Caco-2 (cell line): ENCODE results near the gene C6orf163. TPM values are rescaled to one million over a fixed set of nuclear protein-coding genes. Genes with fewer than 3 reads are reported as not detected.
A peak's percentile ranks its signal among the peaks of the same experiment; 100 is the strongest.

Source experiments
- BruUV-seq: library from RNA; stranded (reverse); fragments of 400-500 nt; replicated peaks from 2 replicates; lab custom pipeline; 2021; lab: Mats Ljungman, UMichigan
- CTCF ChIA-PET: fragments of 300-600 bp; sonication (Branson Sonifier 250); formaldehyde crosslinking; loops from one replicate; lab custom pipeline; 2022; ENCODE audit warnings: antibody characterized with exemption; lab: Charles Lee
- POLR2A ChIA-PET: fragments of 300-600 bp; sonication (Branson Sonifier 250); formaldehyde crosslinking; loops from one replicate; lab custom pipeline; 2022; ENCODE audit warnings: antibody characterized with exemption; lab: Charles Lee
- DNase-seq, 2 experiments: peaks; one replicate each; pipeline versions ENCODE4 v3.0.0 to v3.0.0-alpha.2; 2020 to 2022
- H3K27me3 ChIP-seq: replicated peaks from 2 replicates; pipeline ENCODE4 v1.6.0; 2011; ENCODE audit warnings: low read length; ENCODE audit not compliant: control insufficient read depth, insufficient read depth
- H3K36me3 ChIP-seq: 2 replicates; pipeline ENCODE4 v1.5.1; 2011; ENCODE audit warnings: low read length; ENCODE audit not compliant: control insufficient read depth, insufficient read depth
- H3K4me1 ChIP-seq: fragments of 250-450 bp; sonication (Bioruptor Pico); 2 replicates; pipeline ENCODE4 v1.5.1; 2020; ENCODE audit warnings: mild to moderate bottlenecking
- H3K4me3 ChIP-seq: 2 replicates; pipeline ENCODE4 v1.5.1; 2011; ENCODE audit warnings: low read depth, mild to moderate bottlenecking, control low read depth, low read length
- H3K9me3 ChIP-seq: fragments of 250-450 bp; sonication (Bioruptor Pico); 2 replicates; pipeline ENCODE4 v1.5.1; 2020; ENCODE audit warnings: mild to moderate bottlenecking, moderate library complexity
- H3K27ac Mint-ChIP-seq: one replicate; pipeline ENCODE4 v1.8.0; 2022; ENCODE audit warnings: mixed read lengths; ENCODE audit not compliant: unreplicated experiment
- H3K27me3 Mint-ChIP-seq: one replicate; pipeline ENCODE4 v1.8.0; 2022; ENCODE audit warnings: mixed read lengths; ENCODE audit not compliant: insufficient read depth, unreplicated experiment
- H3K36me3 Mint-ChIP-seq: one replicate; pipeline ENCODE4 v1.8.0; 2022; ENCODE audit warnings: mild to moderate bottlenecking, mixed read lengths; ENCODE audit not compliant: insufficient read depth, unreplicated experiment
- H3K4me1 Mint-ChIP-seq: one replicate; pipeline ENCODE4 v1.8.0; 2022; ENCODE audit warnings: low read depth, mixed read lengths; ENCODE audit not compliant: unreplicated experiment
- H3K4me3 Mint-ChIP-seq: one replicate; pipeline ENCODE4 v1.8.0; 2022; ENCODE audit warnings: mild to moderate bottlenecking, moderate library complexity, mixed read lengths; ENCODE audit not compliant: unreplicated experiment
- H3K9me3 Mint-ChIP-seq: one replicate; pipeline ENCODE4 v1.8.0; 2022; ENCODE audit warnings: mixed read lengths; ENCODE audit not compliant: unreplicated experiment
- intact Hi-C: fragments of 100-400 bp; cut with micrococcal nuclease; formaldehyde crosslinking; loops from one replicate; pipeline ENCODE4 v1.10.0; 2022; ENCODE audit not compliant: unreplicated experiment
- total RNA-seq: library from RNA; stranded (reverse); gene quantifications from 2 replicates; pipeline ENCODE4 v1.2.3, GENCODE V29; 2022
- TF ChIP-seq, protein P1 (sequence below), 2 experiments: fragments of 200-600 bp in 1 of 2; IDR thresholded peaks; 1 replicate in 1 of 2; 2 replicates in 1 of 2; pipeline versions ENCODE4 v1.5.1 to v1.8.0; 2011 to 2022; ENCODE audit warnings: antibody characterized with exemption in 1 of 2, control low read depth in 1 of 2, inconsistent platforms in 1 of 2, low read depth in 1 of 2, low read length in 1 of 2, mild to moderate bottlenecking in 1 of 2, moderate library complexity in 1 of 2; ENCODE audit not compliant: insufficient read depth in 1 of 2, severe bottlenecking in 1 of 2, unreplicated experiment in 1 of 2

C6orf163 gene
- total RNA-seq, 1 experiment from 2014 or later, result 2.3 TPM

DNA sequence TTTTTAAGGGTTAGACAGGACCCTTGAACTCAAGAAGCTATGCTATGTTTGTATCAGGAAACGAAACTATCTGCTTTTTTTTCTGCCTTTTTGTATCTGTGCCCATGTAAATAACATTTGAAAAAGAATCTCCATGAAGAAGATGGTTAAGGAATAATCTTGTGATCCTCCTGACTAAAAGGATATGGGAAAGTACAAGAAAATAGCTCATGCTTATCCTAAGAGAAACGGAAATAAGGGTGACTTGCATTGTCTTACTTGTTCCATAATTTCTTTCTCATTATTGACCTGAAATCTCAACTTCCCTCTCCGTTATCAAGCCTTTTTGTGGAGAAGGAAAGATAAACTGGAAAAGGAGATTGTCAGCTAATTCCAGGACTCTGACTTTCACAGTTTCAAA lies 57.2 kb downstream of the C6orf163 start:
- Histone ChIP-seq H3K36me3 (no peaks in the 10 kb centered on the region), H3K4me3 (no peak overlapping the region), H3K9me3 (no peaks in the 10 kb centered on the region), H3K4me1 (peaks cover under 1% of the 10 kb centered on the region; the same call in 1 of the 2 replicates), H3K27me3 (no peaks in the 10 kb centered on the region)
- intact Hi-C loops, result no loop called here
- H3K4me1 Mint-ChIP-seq, result no peaks in the 10 kb centered on the region
- peaks cover 8% of the 10 kb centered on the region for H3K27me3 Mint-ChIP-seq
- TF ChIP-seq, protein P1, sequence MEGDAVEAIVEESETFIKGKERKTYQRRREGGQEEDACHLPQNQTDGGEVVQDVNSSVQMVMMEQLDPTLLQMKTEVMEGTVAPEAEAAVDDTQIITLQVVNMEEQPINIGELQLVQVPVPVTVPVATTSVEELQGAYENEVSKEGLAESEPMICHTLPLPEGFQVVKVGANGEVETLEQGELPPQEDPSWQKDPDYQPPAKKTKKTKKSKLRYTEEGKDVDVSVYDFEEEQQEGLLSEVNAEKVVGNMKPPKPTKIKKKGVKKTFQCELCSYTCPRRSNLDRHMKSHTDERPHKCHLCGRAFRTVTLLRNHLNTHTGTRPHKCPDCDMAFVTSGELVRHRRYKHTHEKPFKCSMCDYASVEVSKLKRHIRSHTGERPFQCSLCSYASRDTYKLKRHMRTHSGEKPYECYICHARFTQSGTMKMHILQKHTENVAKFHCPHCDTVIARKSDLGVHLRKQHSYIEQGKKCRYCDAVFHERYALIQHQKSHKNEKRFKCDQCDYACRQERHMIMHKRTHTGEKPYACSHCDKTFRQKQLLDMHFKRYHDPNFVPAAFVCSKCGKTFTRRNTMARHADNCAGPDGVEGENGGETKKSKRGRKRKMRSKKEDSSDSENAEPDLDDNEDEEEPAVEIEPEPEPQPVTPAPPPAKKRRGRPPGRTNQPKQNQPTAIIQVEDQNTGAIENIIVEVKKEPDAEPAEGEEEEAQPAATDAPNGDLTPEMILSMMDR (IDR thresholded peaks at IDR 0.05; ENCODE audit: insufficient read depth in 1 of 2, low read depth in 1 of 2, low read length in 1 of 2, severe bottlenecking in 1 of 2, unreplicated experiment in 1 of 2), result no peak
- no peaks in the 10 kb centered on the region for H3K9me3 Mint-ChIP-seq
- no TSS peak for BruUV-seq
- no peaks in the 10 kb centered on the region for H3K36me3 Mint-ChIP-seq
- H3K27ac Mint-ChIP-seq, result no peak overlapping the region
- H3K4me3 Mint-ChIP-seq, result no peak overlapping the region
- CTCF ChIA-PET, result interaction anchor here (1.4 kb wide), 1 partner anchor 9 kb away, joined by 5 read pairs; no protein-coding TSS in a partner anchor
- DNase-seq, result no peak
- POLR2A ChIA-PET, result no interaction called here

DNA sequence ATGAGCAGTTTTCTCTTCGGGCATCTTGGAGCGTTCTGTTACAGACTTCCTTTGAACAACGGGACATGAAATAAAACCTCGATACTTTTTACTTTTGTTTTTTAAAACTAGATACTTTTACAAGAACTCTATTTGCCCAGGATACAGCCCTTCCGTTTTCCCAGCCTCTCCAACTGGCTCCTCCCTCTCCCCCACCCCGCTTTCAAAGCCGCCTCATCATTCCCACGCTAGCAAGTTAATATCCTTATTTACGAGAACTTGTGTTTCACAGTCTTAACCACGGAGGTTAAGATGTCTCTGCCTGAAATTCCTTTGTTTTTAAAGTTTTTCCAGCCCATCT lies 62.9 kb downstream of the C6orf163 start:
- intact Hi-C loops, result loop anchor here (5.0 kb wide), 1 partner anchor 65 kb away; the partner anchor contains the start of gene SLC35A1

DNA sequence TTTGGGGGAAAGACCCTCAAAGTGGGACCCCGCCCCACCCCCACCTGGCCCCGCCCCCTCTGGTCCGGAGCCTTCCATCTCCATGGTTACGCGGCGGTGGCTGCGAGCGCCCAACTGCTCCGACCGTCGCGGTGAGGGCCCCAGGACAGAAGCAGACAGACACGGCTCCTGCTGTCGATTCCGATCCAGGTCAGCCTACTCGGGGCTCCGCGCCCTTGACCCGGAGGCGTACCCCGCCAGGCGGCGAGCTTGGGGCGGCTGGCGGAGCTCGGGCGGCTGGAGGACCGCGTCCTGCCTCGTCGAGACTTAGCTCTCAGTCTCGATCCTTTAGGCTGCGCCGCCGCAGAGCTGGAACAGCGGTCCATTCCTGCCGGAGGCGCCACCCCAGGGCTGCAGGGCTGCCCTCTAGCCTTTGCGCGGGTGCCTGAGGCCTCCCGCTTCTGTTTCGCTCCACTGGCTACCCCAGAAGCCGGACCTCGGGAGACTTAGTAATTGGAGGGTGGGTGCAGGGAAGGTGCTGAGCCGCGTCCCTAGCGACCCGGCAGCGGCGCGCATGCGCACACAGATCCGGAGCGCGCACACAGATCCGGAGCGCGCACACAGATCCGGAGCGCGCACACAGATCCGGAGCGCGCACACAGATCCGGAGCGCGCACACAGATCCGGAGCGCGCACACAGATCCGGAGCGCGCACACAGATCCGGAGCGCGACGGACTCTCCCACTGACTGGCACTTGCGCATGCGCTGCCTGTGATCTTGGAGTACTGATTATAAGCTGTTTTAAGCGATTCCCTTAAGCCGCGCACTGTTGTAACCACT lies 63.5 kb downstream of the C6orf163 start, which contains the start of gene CFAP206:
Gene CFAP206 (plus strand): TSS at position 72 of the 820 bp plus-strand sequence. CDS start 1,868 bp downstream, outside the sequence.
- H3K4me3 Mint-ChIP-seq, result peak within 1 kb of the TSS; percentile 76
- intact Hi-C loops, result loop anchor here (5.0 kb wide), 1 partner anchor 64 kb away; the partner anchor contains the start of gene SLC35A1
- CTCF ChIA-PET, result interaction anchor here (0.7 to 1.5 kb wide), 4 partner anchors 15 to 329 kb away, joined by 3 to 12 read pairs (median 3); no protein-coding TSS in a partner anchor

More for the DNA sequence above, 62.9 kb downstream of the C6orf163 start:
- Histone ChIP-seq H3K9me3 (no peaks in the 10 kb centered on the region), H3K36me3 (no peaks in the 10 kb centered on the region), H3K4me3 (peak overlapping the region; percentile 96), H3K27me3 (no peaks in the 10 kb centered on the region), H3K4me1 (peaks cover 7% of the 10 kb centered on the region; the same call in 1 of the 2 replicates)
- TF ChIP-seq, protein P1 (IDR thresholded peaks at IDR 0.05; ENCODE audit: insufficient read depth in 1 of 2, low read depth in 1 of 2, low read length in 1 of 2, severe bottlenecking in 1 of 2, unreplicated experiment in 1 of 2), result no peak
- H3K4me1 Mint-ChIP-seq, result no peaks in the 10 kb centered on the region
- POLR2A ChIA-PET, result no interaction called here
- no peak for DNase-seq
- CTCF ChIA-PET, result interaction anchor here (1.5 kb wide), 1 partner anchor 14 kb away, joined by 12 read pairs; no protein-coding TSS in a partner anchor
- H3K9me3 Mint-ChIP-seq, result no peaks in the 10 kb centered on the region
- H3K27me3 Mint-ChIP-seq, result peaks cover 5% of the 10 kb centered on the region
- peaks cover 9% of the 10 kb centered on the region for H3K36me3 Mint-ChIP-seq
- no peak overlapping the region for H3K27ac Mint-ChIP-seq
- no TSS peak for BruUV-seq
- H3K4me3 Mint-ChIP-seq, result peak overlapping the region; percentile 76

More for the DNA sequence above, 63.5 kb downstream of the C6orf163 start, which contains the start of gene CFAP206:
- Histone ChIP-seq H3K27me3 (no peaks in the 10 kb centered on the region), H3K36me3 (no peaks in the 10 kb centered on the region), H3K9me3 (no peaks in the 10 kb centered on the region), H3K4me1 (peaks cover 7% of the 10 kb centered on the region; the same call in 1 of the 2 replicates), H3K4me3 (peak within 1 kb of the TSS; percentile 96)
- POLR2A ChIA-PET, result no interaction called here
- H3K9me3 Mint-ChIP-seq, result no peaks in the 10 kb centered on the region
- peaks cover 9% of the 10 kb centered on the region for H3K36me3 Mint-ChIP-seq
- no peaks in the 10 kb centered on the region for H3K4me1 Mint-ChIP-seq
- TF ChIP-seq, protein P1 (IDR thresholded peaks at IDR 0.05; ENCODE audit: insufficient read depth in 1 of 2, low read depth in 1 of 2, low read length in 1 of 2, severe bottlenecking in 1 of 2, unreplicated experiment in 1 of 2), result peak in 1 of 2 experiments; percentile 18
- H3K27ac Mint-ChIP-seq, result peak within 1 kb of the TSS; percentile 82
- H3K27me3 Mint-ChIP-seq, result peaks cover 5% of the 10 kb centered on the region
- DNase-seq, result peak; percentile 81 to 84
- no TSS peak for BruUV-seq
